ENCODE measurements around the gene ZNF804B.

ZNF804B gene

GRCh38 chr7:88866265-88866863 lies 106.9 kb downstream of the ZNF804B start:
- no peak overlapping the region for H3K4me3 ChIP-seq (ENCODE audit: low read length)
- H2AFZ ChIP-seq (ENCODE audit: low read depth, low read length) = no peak overlapping the region
- no peaks in the 10 kb centered on the region for H3K4me1 ChIP-seq (ENCODE audit: insufficient read depth, low read length)
- H3K9me3 ChIP-seq (ENCODE audit: low read length) = no peaks in the 10 kb centered on the region
- H3K36me3 ChIP-seq (ENCODE audit: insufficient read depth, low read length) = no peaks in the 10 kb centered on the region
- H3K27me3 ChIP-seq (ENCODE audit: insufficient read depth, low read length) = no peaks in the 10 kb centered on the region

- Histone ChIP-seq H3K9me3 (ENCODE audit: low read length) (no peaks in the 10 kb centered on the region), H2AFZ (ENCODE audit: low read depth, low read length) (no peak overlapping the region), H3K36me3 (ENCODE audit: insufficient read depth, low read length) (no peaks in the 10 kb centered on the region), H3K4me3 (ENCODE audit: low read length) (no peak overlapping the region), H3K27me3 (ENCODE audit: insufficient read depth, low read length) (no peaks in the 10 kb centered on the region), H3K4me1 (ENCODE audit: insufficient read depth, low read length) (no peaks in the 10 kb centered on the region)
Measured at GRCh38 chr7:88867158-88867557, 107.7 kb downstream of the ZNF804B start.

DNA sequence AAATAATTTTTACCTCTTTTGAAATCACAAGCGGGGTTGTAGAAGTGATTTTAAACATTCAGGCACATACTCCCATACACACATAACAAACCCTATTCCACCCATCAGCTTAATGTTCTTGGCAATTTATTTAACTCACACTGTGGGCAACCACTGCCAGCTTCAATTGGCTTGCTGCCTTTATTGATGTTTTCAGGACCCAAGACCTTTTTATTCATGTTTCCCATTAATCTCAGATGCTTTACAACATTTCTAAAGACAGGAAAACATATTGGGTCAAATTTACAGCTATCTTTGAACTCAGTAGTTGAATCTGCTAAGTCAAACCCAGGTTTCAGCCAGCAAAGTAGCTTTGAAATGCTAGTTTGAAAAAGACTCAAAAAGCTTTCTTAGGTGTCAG lies 109.0 kb downstream of the ZNF804B start:
- Histone ChIP-seq H3K27me3 (ENCODE audit: insufficient read depth, low read length) (no peaks in the 10 kb centered on the region), H3K9me3 (ENCODE audit: low read length) (no peaks in the 10 kb centered on the region), H2AFZ (ENCODE audit: low read depth, low read length) (no peak overlapping the region), H3K4me1 (ENCODE audit: insufficient read depth, low read length) (no peaks in the 10 kb centered on the region), H3K4me3 (ENCODE audit: low read length) (no peak overlapping the region), H3K36me3 (ENCODE audit: insufficient read depth, low read length) (no peaks in the 10 kb centered on the region)

- Histone ChIP-seq H3K4me3 (ENCODE audit: low read length) (no peak overlapping the region), H2AFZ (ENCODE audit: low read depth, low read length) (no peak overlapping the region), H3K4me1 (ENCODE audit: insufficient read depth, low read length) (peaks cover 2% of the 10 kb centered on the region), H3K9me3 (ENCODE audit: low read length) (no peaks in the 10 kb centered on the region), H3K27me3 (ENCODE audit: insufficient read depth, low read length) (no peaks in the 10 kb centered on the region), H3K36me3 (ENCODE audit: insufficient read depth, low read length) (no peaks in the 10 kb centered on the region)
Measured at GRCh38 chr7:88881136-88881535, 121.6 kb downstream of the ZNF804B start.

DNA sequence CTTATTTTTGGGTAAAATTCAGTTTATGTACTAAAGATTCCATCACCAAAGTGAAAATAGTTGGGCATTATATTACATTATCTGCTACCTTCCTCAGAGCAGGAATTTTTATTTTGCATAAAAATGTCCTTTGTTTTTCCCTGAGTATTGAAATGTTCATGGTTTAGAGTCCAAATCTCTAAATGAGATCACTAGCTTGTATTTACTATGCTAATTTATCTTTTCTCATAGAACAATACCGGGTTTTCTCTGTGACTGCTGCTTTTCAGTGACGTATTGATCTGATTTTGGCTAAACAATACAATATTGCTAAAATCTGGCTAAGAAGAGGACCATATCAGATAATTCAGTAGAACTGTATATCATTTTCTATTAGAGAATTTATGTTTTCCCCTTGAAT lies 125.6 kb downstream of the ZNF804B start:
- no peak overlapping the region for H2AFZ ChIP-seq (ENCODE audit: low read depth, low read length)
- no peaks in the 10 kb centered on the region for H3K36me3 ChIP-seq (ENCODE audit: insufficient read depth, low read length)
- peaks cover 2% of the 10 kb centered on the region for H3K4me1 ChIP-seq (ENCODE audit: insufficient read depth, low read length)
- no peaks in the 10 kb centered on the region for H3K27me3 ChIP-seq (ENCODE audit: insufficient read depth, low read length)
- no peaks in the 10 kb centered on the region for H3K9me3 ChIP-seq (ENCODE audit: low read length)
- H3K4me3 ChIP-seq (ENCODE audit: low read length) = no peak overlapping the region

DNA sequence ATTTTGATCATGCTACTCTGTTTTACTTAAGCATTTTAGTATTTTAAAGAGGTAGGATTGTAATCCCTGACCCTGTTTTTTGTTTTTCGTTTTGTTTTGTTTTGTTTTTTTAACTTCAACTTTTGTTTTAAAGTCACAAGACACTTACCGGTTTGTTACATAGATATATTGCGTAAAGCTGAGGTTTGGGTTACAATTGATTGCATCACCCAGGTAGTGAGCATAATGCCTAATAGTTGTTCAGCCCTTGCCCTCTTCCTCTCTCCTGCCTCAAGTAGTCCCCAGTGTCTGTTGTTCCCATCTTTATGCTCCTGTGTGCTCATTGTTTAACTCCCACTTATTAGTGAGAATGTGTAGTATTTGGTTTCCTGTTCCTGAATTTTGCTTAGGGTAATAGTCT lies 129.2 kb downstream of the ZNF804B start:
- H3K27me3 ChIP-seq (ENCODE audit: insufficient read depth, low read length) = no peaks in the 10 kb centered on the region
- H3K9me3 ChIP-seq (ENCODE audit: low read length) = no peaks in the 10 kb centered on the region
- H3K4me3 ChIP-seq (ENCODE audit: low read length) = no peak overlapping the region
- no peaks in the 10 kb centered on the region for H3K4me1 ChIP-seq (ENCODE audit: insufficient read depth, low read length)
- H2AFZ ChIP-seq (ENCODE audit: low read depth, low read length) = no peak overlapping the region
- no peaks in the 10 kb centered on the region for H3K36me3 ChIP-seq (ENCODE audit: insufficient read depth, low read length)

- Histone ChIP-seq H3K36me3 (ENCODE audit: insufficient read depth, low read length) (no peaks in the 10 kb centered on the region), H3K4me3 (ENCODE audit: low read length) (no peak overlapping the region), H3K27me3 (ENCODE audit: insufficient read depth, low read length) (no peaks in the 10 kb centered on the region), H2AFZ (ENCODE audit: low read depth, low read length) (no peak overlapping the region), H3K4me1 (ENCODE audit: insufficient read depth, low read length) (no peaks in the 10 kb centered on the region), H3K9me3 (ENCODE audit: low read length) (no peaks in the 10 kb centered on the region)
Measured at GRCh38 chr7:88910516-88910915, 151.0 kb downstream of the ZNF804B start.

DNA sequence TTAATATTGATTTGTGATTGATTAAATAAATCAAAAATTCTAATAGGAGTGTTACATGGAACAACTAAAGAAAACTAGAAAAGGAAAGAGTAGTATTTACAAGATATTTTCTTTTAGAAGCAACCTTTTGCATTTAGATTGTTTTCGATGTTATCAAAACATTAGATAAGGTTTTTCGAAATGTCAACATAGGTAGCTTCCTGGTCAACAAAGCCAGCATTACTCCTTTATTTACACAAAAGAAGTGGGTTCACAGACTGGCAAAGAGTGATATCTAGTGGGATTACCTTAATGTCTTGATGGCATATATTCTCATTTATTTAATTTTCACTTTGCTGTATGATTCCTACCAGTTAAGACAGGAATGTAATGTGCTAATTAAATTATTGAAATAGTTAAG lies 153.4 kb downstream of the ZNF804B start:
- no peak overlapping the region for H3K4me3 ChIP-seq (ENCODE audit: low read length)
- H2AFZ ChIP-seq (ENCODE audit: low read depth, low read length) = no peak overlapping the region

DNA sequence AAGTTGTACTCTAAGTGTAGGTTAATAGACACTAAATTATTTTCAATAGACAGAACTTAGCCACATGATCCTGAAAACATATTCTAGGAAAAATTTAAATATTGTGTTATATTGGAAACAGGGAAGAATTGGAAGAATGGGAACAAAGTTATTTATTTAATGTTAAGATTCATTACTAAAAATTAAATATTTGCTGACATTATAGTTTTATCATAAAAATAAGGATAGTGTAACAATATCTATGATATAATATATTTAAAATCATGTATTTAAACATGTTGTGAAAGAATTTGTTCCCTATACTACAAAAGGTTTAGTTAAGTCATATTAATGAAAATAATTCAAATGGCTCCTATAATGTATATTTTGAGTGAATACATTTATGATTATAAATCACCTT lies 156.1 kb downstream of the ZNF804B start:
- Histone ChIP-seq H3K27me3 (ENCODE audit: insufficient read depth, low read length) (no peaks in the 10 kb centered on the region), H3K4me1 (ENCODE audit: insufficient read depth, low read length) (peaks cover 5% of the 10 kb centered on the region), H2AFZ (ENCODE audit: low read depth, low read length) (no peak overlapping the region)

More for the DNA sequence above, 153.4 kb downstream of the ZNF804B start:
- no peaks in the 10 kb centered on the region for H3K27me3 ChIP-seq (ENCODE audit: insufficient read depth, low read length)
- H3K36me3 ChIP-seq (ENCODE audit: insufficient read depth, low read length) = no peaks in the 10 kb centered on the region
- no peaks in the 10 kb centered on the region for H3K4me1 ChIP-seq (ENCODE audit: insufficient read depth, low read length)
- no peaks in the 10 kb centered on the region for H3K9me3 ChIP-seq (ENCODE audit: low read length)

DNA sequence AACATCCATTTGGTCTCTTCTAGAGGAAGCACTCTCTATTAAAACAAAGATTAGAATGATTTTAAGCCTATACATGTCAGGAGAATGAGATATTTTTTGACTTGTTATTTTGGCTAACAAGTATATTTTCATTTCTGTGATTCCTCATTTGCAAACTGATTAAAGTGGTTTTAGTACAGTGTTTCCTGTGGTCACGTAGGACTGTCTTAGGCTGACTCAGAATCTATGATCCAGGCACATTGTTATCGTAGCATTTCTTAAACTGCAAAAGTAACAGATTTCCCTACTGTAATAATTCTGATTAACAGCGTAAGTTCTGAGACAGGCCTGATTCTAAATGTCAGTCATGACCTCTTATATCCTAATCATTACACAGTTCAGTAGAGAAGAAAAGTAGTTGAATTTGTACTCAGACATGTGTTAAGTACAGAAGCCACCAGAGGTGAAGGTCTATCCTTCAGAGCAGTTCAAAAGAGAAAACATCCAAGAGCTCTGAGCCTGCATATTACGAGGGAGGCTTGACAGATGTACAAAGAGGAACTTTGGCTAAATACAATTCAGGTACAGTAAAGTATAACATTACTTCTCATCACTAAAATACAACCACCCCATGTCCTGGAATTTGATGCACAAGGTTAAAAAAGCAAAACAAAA lies 160.1 kb downstream of the ZNF804B start:
- peaks cover 5% of the 10 kb centered on the region for H3K4me1 ChIP-seq (ENCODE audit: insufficient read depth, low read length)
- no peaks in the 10 kb centered on the region for H3K36me3 ChIP-seq (ENCODE audit: insufficient read depth, low read length)
- no peak overlapping the region for H3K4me3 ChIP-seq (ENCODE audit: low read length)
- H3K9me3 ChIP-seq (ENCODE audit: low read length) = no peaks in the 10 kb centered on the region
- no peaks in the 10 kb centered on the region for H3K27me3 ChIP-seq (ENCODE audit: insufficient read depth, low read length)
- no peak overlapping the region for H2AFZ ChIP-seq (ENCODE audit: low read depth, low read length)

More for the DNA sequence above, 156.1 kb downstream of the ZNF804B start:
- Histone ChIP-seq H3K36me3 (ENCODE audit: insufficient read depth, low read length) (no peaks in the 10 kb centered on the region), H3K4me3 (ENCODE audit: low read length) (no peak overlapping the region), H3K9me3 (ENCODE audit: low read length) (no peaks in the 10 kb centered on the region)

- no peak overlapping the region for H2AFZ ChIP-seq (ENCODE audit: low read depth, low read length)
- no peaks in the 10 kb centered on the region for H3K36me3 ChIP-seq (ENCODE audit: insufficient read depth, low read length)
- peaks cover 5% of the 10 kb centered on the region for H3K4me1 ChIP-seq (ENCODE audit: insufficient read depth, low read length)
- H3K27me3 ChIP-seq (ENCODE audit: insufficient read depth, low read length) = no peaks in the 10 kb centered on the region
- no peak overlapping the region for H3K4me3 ChIP-seq (ENCODE audit: low read length)
- H3K9me3 ChIP-seq (ENCODE audit: low read length) = no peaks in the 10 kb centered on the region
Measured at GRCh38 chr7:88922944-88923343, 163.4 kb downstream of the ZNF804B start.

- no peak overlapping the region for H2AFZ ChIP-seq (ENCODE audit: low read depth, low read length)
- H3K4me3 ChIP-seq (ENCODE audit: low read length) = no peak overlapping the region
- no peaks in the 10 kb centered on the region for H3K27me3 ChIP-seq (ENCODE audit: insufficient read depth, low read length)
- no peaks in the 10 kb centered on the region for H3K9me3 ChIP-seq (ENCODE audit: low read length)
- H3K4me1 ChIP-seq (ENCODE audit: insufficient read depth, low read length) = no peaks in the 10 kb centered on the region
- no peaks in the 10 kb centered on the region for H3K36me3 ChIP-seq (ENCODE audit: insufficient read depth, low read length)
Measured at GRCh38 chr7:88928276-88928675, 168.8 kb downstream of the ZNF804B start.

GRCh38 chr7:88929719-88930118 lies 170.2 kb downstream of the ZNF804B start:
- no peaks in the 10 kb centered on the region for H3K36me3 ChIP-seq (ENCODE audit: insufficient read depth, low read length)
- H3K27me3 ChIP-seq (ENCODE audit: insufficient read depth, low read length) = no peaks in the 10 kb centered on the region
- H3K4me3 ChIP-seq (ENCODE audit: low read length) = no peak overlapping the region
- no peak overlapping the region for H2AFZ ChIP-seq (ENCODE audit: low read depth, low read length)
- H3K9me3 ChIP-seq (ENCODE audit: low read length) = no peaks in the 10 kb centered on the region
- H3K4me1 ChIP-seq (ENCODE audit: insufficient read depth, low read length) = no peaks in the 10 kb centered on the region

GRCh38 chr7:88933285-88933684 lies 173.8 kb downstream of the ZNF804B start:
- Histone ChIP-seq H3K4me3 (ENCODE audit: low read length) (no peak overlapping the region), H2AFZ (ENCODE audit: low read depth, low read length) (no peak overlapping the region), H3K9me3 (ENCODE audit: low read length) (no peaks in the 10 kb centered on the region), H3K4me1 (ENCODE audit: insufficient read depth, low read length) (no peaks in the 10 kb centered on the region), H3K27me3 (ENCODE audit: insufficient read depth, low read length) (no peaks in the 10 kb centered on the region), H3K36me3 (ENCODE audit: insufficient read depth, low read length) (no peaks in the 10 kb centered on the region)
